GM21723 (cell line): ENCODE measurements around the gene RTL9.

Source experiments
- ATAC-seq: cut with Tn5 transposase; IDR thresholded peaks from one replicate; pipeline ENCODE4 v1.9.1; 2021; ENCODE audit warnings: mild to moderate bottlenecking, moderate library complexity; ENCODE audit not compliant: unreplicated experiment

RTL9 gene

GRCh38 chrX:110341189-110342035, 17.2 kb upstream of the RTL9 start:
- peak; percentile 81 for ATAC-seq

DNA sequence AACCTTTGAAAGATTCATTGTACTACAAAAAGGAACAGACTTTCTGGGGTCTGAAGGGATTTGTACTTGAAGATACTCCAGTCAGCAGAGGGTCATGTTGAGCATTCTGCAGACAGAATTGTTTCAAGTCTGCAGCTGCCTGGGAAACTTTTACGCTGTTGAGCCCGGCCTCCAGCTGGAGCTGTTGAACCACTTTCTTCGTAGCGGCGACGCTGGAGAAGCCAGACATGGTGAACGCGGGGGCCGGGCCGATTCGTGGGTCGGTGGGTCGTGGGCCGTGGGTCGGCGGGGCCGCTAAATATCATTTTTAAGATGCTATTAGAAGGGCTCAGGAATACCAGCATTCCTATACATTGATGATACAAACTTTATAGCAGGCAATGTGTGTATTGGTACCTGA, 12.0 kb upstream of the RTL9 start:
- ATAC-seq: no peak

GRCh38 chrX:110359273-110359672, 625 bp downstream of the RTL9 start:
- ATAC-seq: no peak

GRCh38 chrX:110363244-110363643, 4.6 kb downstream of the RTL9 start:
- no peak for ATAC-seq

- ATAC-seq: no peak
Measured at GRCh38 chrX:110373310-110373709, 14.7 kb downstream of the RTL9 start.

GRCh38 chrX:110374559-110374958, 15.9 kb downstream of the RTL9 start:
- no peak for ATAC-seq

DNA sequence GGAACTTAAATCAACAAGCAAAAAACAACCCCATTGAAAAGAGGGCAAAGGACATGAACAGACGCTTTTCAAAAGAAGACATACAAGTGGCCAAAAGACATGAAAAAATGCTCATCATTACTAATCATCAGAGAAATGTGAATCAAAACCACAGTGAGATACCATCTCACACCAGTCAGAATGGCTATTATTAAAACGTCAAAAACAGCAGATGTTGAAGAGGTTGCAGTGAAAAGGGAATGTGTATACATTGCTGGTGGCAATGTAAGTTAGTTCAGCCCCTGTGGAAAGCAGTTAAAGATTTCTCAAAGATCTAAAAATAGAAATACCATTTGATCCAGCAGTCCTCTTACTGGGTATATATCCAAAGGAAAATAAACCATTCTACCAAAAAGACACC, 22.6 kb downstream of the RTL9 start:
- no peak for ATAC-seq

DNA sequence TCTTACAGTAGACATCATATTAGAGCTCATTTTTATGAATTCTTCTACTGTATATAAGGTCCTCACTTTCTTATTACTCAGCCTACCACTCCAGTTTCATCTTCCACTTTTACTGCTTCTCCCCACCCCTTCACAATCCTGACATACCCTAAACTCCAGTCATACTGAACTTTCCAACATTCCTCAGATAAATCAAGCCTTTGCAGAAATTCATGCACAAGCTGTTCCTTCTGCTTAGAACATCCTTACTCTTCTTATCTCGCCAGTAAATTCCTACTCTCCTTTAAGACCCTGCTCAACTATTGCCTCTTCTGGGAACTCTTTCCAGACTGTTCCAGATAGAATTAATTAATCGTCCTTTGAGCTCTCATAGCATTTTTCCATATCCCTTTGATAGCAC, 24.8 kb downstream of the RTL9 start:
- no peak for ATAC-seq

- ATAC-seq: no peak
Measured at GRCh38 chrX:110384490-110384889, 25.8 kb downstream of the RTL9 start.

- no peak for ATAC-seq
Measured at GRCh38 chrX:110389570-110389969, 30.9 kb downstream of the RTL9 start.

- no peak for ATAC-seq
Measured at GRCh38 chrX:110391086-110391485, 32.4 kb downstream of the RTL9 start.

DNA sequence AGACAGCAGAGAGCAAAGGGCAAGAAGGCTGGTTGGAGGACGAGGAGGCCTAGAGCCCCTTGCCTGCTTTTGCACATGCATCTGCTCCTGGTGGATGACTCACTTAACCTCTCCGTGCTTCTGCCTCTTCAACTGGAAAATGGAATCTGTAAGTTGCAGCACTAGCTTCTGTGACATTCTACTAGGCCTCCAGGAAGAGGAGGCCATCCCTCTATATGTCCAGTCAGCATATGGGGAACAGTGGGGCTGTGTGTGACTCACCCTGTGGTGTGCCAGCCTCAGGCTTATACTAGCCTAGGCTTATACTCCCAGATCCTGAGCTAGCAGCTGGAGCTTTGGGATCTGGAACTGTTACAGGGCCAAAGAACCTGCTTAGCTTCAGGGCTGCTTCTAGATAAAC, 36.0 kb downstream of the RTL9 start:
- no peak for ATAC-seq

DNA sequence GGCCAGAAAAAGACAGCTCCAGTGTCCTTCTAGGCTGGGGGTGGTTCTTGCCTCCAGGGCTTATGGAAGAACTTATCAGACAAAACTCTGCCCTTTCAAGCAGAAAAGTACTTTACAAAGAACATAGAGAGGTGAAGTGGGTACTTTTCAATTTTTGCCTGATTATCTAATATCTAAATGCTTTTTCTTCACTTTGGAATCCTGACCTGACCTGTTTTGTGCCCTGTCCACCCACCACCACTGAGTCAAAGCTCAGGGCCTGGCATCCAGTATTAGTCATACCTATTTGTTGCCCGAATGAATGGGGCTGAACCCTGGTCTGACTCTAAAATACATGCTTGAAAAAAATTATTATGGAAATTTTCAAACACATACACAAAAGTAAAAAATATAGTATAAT, 37.2 kb downstream of the RTL9 start:
- ATAC-seq: no peak

DNA sequence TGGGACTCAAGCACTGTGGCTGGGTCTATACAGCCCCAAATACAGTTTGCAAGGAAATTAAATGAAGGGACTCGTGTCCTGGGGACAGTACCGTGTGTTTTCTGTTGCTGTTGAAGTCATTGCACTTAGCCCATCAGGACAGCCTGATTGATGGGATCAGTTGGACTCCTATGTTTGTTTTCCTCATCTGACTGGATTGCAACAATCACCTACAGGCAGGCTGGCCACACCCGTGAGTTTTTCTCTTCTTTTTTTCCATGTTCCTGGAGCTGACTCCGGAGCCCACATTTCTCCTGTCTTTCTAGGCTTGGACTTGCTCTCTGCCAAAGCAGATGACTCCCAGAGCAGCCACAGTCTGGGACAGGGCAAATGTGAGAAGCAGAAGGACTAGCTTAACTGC, 38.1 kb downstream of the RTL9 start:
- ATAC-seq: no peak

DNA sequence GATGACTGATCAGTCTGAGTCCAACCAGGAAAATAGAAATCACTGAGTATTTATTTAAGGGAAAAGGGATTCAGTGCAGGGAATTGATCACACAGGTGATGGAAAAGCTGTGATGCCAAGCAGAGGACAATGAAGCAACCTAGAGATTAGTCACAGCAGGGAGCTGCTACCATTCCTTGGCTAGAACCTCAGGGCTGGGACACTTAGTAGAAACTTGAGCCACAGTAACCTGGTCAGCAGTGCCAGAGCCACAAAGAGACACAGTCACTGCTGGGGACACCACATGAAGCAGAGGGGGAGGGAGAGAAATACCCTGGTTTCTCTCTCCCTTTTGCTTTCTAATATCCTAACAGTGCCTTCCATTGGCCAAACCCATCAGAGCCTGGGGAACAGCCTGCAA, 38.7 kb downstream of the RTL9 start:
- no peak for ATAC-seq

- no peak for ATAC-seq
Measured at GRCh38 chrX:110397904-110398303, 39.3 kb downstream of the RTL9 start.

DNA sequence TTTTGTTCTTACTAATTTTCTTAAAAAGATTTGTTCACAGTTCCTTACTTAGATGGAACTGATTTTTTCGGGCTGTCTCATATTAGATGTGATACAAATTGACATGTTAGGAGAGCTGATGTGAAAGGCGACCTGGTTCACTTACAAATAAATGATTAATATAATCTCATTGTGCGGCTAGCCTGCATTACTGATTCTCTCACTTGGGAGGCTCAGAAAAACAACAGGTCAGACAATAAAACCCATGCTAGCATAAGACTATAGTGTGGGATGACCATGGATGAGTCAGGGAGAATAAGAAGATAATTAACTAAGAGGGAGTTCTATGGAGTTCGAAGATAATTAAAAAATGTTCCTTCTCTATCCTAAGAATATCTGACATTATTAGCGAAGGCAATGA, 40.8 kb downstream of the RTL9 start:
- no peak for ATAC-seq

GRCh38 chrX:110399966-110400365, 41.3 kb downstream of the RTL9 start:
- no peak for ATAC-seq

GRCh38 chrX:110401135-110401534, 42.5 kb downstream of the RTL9 start:
- ATAC-seq: peak; percentile 49

- ATAC-seq: no peak
Measured at GRCh38 chrX:110402091-110402849, 43.6 kb downstream of the RTL9 start.

DNA sequence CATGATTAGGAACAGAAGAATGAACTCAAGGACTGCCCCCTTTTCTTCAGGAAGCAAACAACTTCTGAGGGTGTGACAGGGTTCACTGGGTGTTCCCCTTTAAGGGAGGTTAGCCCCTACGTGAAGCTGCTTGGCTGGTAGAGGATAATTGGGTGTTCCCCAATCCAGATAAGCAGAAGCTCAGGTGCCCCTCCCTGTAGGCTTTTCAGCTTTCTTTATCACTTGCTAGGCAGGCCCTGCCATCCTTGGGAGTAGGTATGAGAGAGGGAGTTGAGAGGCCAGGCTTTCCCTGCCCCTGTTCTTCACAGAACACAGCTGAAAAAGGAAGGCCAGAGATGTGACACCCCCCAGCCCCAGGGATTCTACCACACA, 44.2 kb downstream of the RTL9 start:
- ATAC-seq: no peak
